OCI-LY7 (cell line): ENCODE measurements around the gene TPK1. TPM values are rescaled to one million over a fixed set of nuclear protein-coding genes. Genes with fewer than 3 reads are reported as not detected.

Source experiments
- BruUV-seq: library from RNA; stranded (reverse); fragments of 400-500 nt; replicated peaks from 2 replicates; lab custom pipeline; 2021; lab: Mats Ljungman, UMichigan
- CTCF ChIA-PET: fragments of 300-600 bp; sonication (Branson Sonifier 250); formaldehyde crosslinking; loops from one replicate; lab custom pipeline; 2022; ENCODE audit warnings: antibody characterized with exemption; ENCODE audit not compliant: unreplicated experiment; lab: Charles Lee
- POLR2A ChIA-PET: fragments of 300-600 bp; sonication (Branson Sonifier 250); formaldehyde crosslinking; loops from one replicate; lab custom pipeline; 2022; ENCODE audit warnings: antibody characterized with exemption; lab: Charles Lee
- DNase-seq: peaks from one replicate; pipeline ENCODE4 v3.0.0-alpha.2; 2015; ENCODE audit warnings: low spot score
- H2AFZ ChIP-seq: fragments of 200-600 bp; sonication (generic), shearing (Covaris generic); 2 replicates; pipeline ENCODE4 v1.6.1; 2014; ENCODE audit warnings: mild to moderate bottlenecking, antibody characterized with exemption, low read length, moderate library complexity
- H3K27ac ChIP-seq: fragments of 200-600 bp; sonication (generic); 2 replicates; pipeline ENCODE4 v1.5.1; 2014; ENCODE audit warnings: mixed run types, low read depth, mild to moderate bottlenecking, moderate library complexity, low read length, inconsistent platforms; ENCODE audit not compliant: poor library complexity, severe bottlenecking
- H3K36me3 ChIP-seq: fragments of 200-600 bp; sonication (generic); 2 replicates; pipeline ENCODE4 v1.6.1; 2014; ENCODE audit warnings: mild to moderate bottlenecking, antibody characterized with exemption, low read length, moderate library complexity, mixed read lengths; ENCODE audit not compliant: insufficient read depth
- H3K4me1 ChIP-seq: fragments of 200-600 bp; sonication (generic); 2 replicates; pipeline ENCODE4 v1.5.1; 2014; ENCODE audit warnings: mild to moderate bottlenecking, low read length; ENCODE audit not compliant: insufficient read depth, poor library complexity, severe bottlenecking
- H3K4me2 ChIP-seq: fragments of 200-600 bp; sonication (generic); 2 replicates; pipeline ENCODE4 v1.6.1; 2014; ENCODE audit warnings: mild to moderate bottlenecking, low read length
- H3K4me3 ChIP-seq: fragments of 200-600 bp; sonication (generic); 2 replicates; pipeline ENCODE4 v1.5.1; 2014; ENCODE audit warnings: mild to moderate bottlenecking, low read depth, low read length; ENCODE audit not compliant: poor library complexity, severe bottlenecking
- H3K79me2 ChIP-seq: fragments of 200-600 bp; sonication (generic); 2 replicates; pipeline ENCODE4 v1.6.1; 2016; ENCODE audit warnings: low read depth, mild to moderate bottlenecking, low read length, moderate library complexity, mixed read lengths; ENCODE audit not compliant: insufficient read depth
- H3K9me2 ChIP-seq: fragments of 200-600 bp; sonication (generic); 2 replicates; pipeline ENCODE4 v1.6.1; 2016; ENCODE audit warnings: mild to moderate bottlenecking, low read length, mixed read lengths; ENCODE audit not compliant: insufficient read depth
- H3K9me3 ChIP-seq: fragments of 200-600 bp; sonication (generic); 2 replicates; pipeline ENCODE4 v1.6.1; 2014; ENCODE audit warnings: mild to moderate bottlenecking, mixed run types, low read length, mixed read lengths
- H4K20me1 ChIP-seq: fragments of 200-600 bp; sonication (generic); 2 replicates; pipeline ENCODE4 v1.6.1; 2014; ENCODE audit warnings: mild to moderate bottlenecking, antibody characterized with exemption, low read length, moderate library complexity, mixed read lengths; ENCODE audit not compliant: insufficient read depth
- EZH2phosphoT487 ChIP-seq: fragments of 200-600 bp; sonication (generic); IDR thresholded peaks from 2 replicates; pipeline ENCODE4 v1.6.1; 2018; ENCODE audit warnings: low read depth, borderline replicate concordance, mild to moderate bottlenecking, mixed run types, antibody characterized with exemption, low read length, moderate library complexity, mixed read lengths
- intact Hi-C: fragments of 100-400 bp; cut with micrococcal nuclease; formaldehyde crosslinking; loops from one replicate; pipeline ENCODE4 v1.10.0; 2022; ENCODE audit not compliant: unreplicated experiment
- total RNA-seq, 2 experiments: library from RNA; depleted of rRNA in 1 of 2; stranded (reverse); fragments of >200 nt in 1 of 2; shearing (Covaris generic) in 1 of 2; gene quantifications; 2 replicates each; pipeline ENCODE4 v1.2.3, GENCODE V29; 2014 to 2022
- TF ChIP-seq, protein P1 (sequence below): fragments of 200-600 bp; sonication (generic); conservative IDR thresholded peaks from 2 replicates; pipeline ENCODE4 v1.5.1; 2014; ENCODE audit warnings: mild to moderate bottlenecking, antibody characterized with exemption, low read length, moderate library complexity, mixed read lengths

Gene TPK1
- total RNA-seq, 2 experiments from 2014 or later: 6.7 to 12.5 TPM

DNA sequence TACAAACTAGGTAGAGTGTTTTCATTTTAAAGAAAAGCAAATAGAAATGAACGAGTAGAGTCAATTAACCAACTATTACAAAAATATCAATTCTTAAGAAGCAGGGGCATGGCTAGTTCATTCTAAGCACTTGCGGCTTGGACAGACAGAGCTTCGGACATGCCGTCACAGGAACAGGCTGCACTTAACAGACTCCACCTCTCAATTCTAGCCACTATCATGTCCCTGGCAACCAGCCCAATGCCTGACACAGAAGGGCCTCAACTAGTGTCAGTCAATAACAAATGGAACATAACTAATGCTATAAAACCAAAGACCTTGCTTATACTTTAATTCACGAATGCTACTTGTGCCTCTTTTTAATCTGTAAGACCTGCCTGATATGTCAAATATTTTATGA, 74.4 kb downstream of the TPK1 start:
- intact Hi-C loops: no loop called here
- Histone ChIP-seq H3K4me2 (no peak overlapping the region), H3K79me2 (no peaks in the 10 kb centered on the region), H3K27ac (no peak overlapping the region), H3K4me1 (no peaks in the 10 kb centered on the region), H3K4me3 (no peak overlapping the region), H4K20me1 (no peaks in the 10 kb centered on the region), H3K9me3 (no peaks in the 10 kb centered on the region), H3K9me2 (no peaks in the 10 kb centered on the region; the same call in 1 of the 2 replicates), H3K36me3 (no peaks in the 10 kb centered on the region), H2AFZ (no peak overlapping the region)
- BruUV-seq: no TSS peak
- CTCF ChIA-PET: no interaction called here
- DNase-seq: no peak
- POLR2A ChIA-PET: no interaction called here
- TF ChIP-seq EZH2phosphoT487: no peak
- TF ChIP-seq, protein P1, sequence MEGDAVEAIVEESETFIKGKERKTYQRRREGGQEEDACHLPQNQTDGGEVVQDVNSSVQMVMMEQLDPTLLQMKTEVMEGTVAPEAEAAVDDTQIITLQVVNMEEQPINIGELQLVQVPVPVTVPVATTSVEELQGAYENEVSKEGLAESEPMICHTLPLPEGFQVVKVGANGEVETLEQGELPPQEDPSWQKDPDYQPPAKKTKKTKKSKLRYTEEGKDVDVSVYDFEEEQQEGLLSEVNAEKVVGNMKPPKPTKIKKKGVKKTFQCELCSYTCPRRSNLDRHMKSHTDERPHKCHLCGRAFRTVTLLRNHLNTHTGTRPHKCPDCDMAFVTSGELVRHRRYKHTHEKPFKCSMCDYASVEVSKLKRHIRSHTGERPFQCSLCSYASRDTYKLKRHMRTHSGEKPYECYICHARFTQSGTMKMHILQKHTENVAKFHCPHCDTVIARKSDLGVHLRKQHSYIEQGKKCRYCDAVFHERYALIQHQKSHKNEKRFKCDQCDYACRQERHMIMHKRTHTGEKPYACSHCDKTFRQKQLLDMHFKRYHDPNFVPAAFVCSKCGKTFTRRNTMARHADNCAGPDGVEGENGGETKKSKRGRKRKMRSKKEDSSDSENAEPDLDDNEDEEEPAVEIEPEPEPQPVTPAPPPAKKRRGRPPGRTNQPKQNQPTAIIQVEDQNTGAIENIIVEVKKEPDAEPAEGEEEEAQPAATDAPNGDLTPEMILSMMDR: no peak

DNA sequence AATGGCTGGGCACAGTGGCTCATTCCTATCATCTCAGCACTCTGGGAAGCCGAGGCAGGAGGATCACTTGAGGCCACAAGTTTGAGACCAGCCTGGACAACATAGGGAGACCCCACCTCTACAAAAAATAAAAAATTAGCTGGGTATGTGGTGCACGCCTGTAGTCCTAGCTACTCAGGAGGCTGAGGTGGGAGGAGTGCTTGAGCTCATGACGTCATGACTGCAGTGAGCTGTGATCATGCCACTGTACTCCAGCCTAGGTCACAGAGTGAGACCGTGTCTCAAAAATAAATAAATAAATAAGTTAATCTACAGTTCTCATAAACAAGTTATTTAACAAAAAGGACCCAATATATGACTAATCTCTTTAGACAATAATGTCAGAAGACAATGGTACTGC, 76.2 kb downstream of the TPK1 start:
- no peak overlapping the region for H3K4me2 ChIP-seq

DNA sequence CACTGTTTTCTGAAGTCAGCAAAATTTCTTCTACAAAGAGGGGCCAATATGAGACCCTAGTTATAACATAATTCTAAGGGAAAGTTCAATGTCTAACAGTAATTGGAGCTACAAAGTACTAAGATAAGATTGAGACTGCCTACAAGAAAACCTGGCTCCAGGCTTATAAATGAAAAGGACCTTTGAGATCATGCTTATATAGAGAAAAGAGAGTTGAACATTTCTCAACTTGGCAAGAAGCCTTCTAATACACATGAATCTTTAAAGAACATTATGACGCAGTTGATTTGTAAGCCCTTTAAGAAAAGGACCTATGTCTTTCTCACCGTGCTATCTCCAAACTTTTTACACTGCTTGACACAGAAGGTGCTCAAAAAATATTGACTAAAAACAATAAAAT, 87.9 kb downstream of the TPK1 start:
- TF ChIP-seq, protein P1: no peak
- no peak for TF ChIP-seq EZH2phosphoT487
- POLR2A ChIA-PET: interaction anchor here (0.6 kb wide), 1 partner anchor 13 kb away, joined by 4 read pairs; no protein-coding TSS in a partner anchor

More for the DNA sequence above, 76.2 kb downstream of the TPK1 start:
- H3K4me3 ChIP-seq: no peak overlapping the region
- CTCF ChIA-PET: no interaction called here
- no peaks in the 10 kb centered on the region for H3K79me2 ChIP-seq
- H3K9me2 ChIP-seq: no peaks in the 10 kb centered on the region; the same call in 1 of the 2 replicates
- H3K4me1 ChIP-seq: no peaks in the 10 kb centered on the region
- no peak for DNase-seq
- POLR2A ChIA-PET: no interaction called here
- intact Hi-C loops: no loop called here
- no peak overlapping the region for H3K27ac ChIP-seq
- H3K36me3 ChIP-seq: no peaks in the 10 kb centered on the region
- TF ChIP-seq, protein P1: no peak
- TF ChIP-seq EZH2phosphoT487: no peak
- H4K20me1 ChIP-seq: no peaks in the 10 kb centered on the region
- BruUV-seq: no TSS peak
- H2AFZ ChIP-seq: no peak overlapping the region
- H3K9me3 ChIP-seq: no peaks in the 10 kb centered on the region

More for the DNA sequence above, 87.9 kb downstream of the TPK1 start:
- no peak overlapping the region for H3K4me3 ChIP-seq
- no peaks in the 10 kb centered on the region for H3K79me2 ChIP-seq
- no peaks in the 10 kb centered on the region for H3K36me3 ChIP-seq
- no peak overlapping the region for H3K4me2 ChIP-seq
- BruUV-seq: no TSS peak
- H3K9me3 ChIP-seq: no peaks in the 10 kb centered on the region
- no peak overlapping the region for H2AFZ ChIP-seq
- intact Hi-C loops: no loop called here
- DNase-seq: no peak
- H3K4me1 ChIP-seq: no peaks in the 10 kb centered on the region
- no peak overlapping the region for H3K27ac ChIP-seq
- no peaks in the 10 kb centered on the region for H3K9me2 ChIP-seq
- CTCF ChIA-PET: no interaction called here
- no peaks in the 10 kb centered on the region for H4K20me1 ChIP-seq
